Activated T-helper 1 cell treated with anti-CD3 and anti-CD28 coated beads, Interleukin-12 subunit alpha, Interleukin-12 subunit beta, Interleukin-2, Interleukin-4 antibody, amounts not matched to agents 30 ng/mL and 10 ng/mL and 1 ng/mL, durations not matched to agents 14 hours and 24 hours and 36 hours (primary cell): ENCODE measurements around the gene CHID1. TPM values are rescaled to one million over a fixed set of nuclear protein-coding genes. Genes with fewer than 3 reads are reported as not detected.

ENCODE experiments used
- DNase-seq: peaks from one replicate; pipeline ENCODE4 v3.0.0; 2021; ENCODE audit warnings: low spot score
- H3K27ac Mint-ChIP-seq: one replicate; pipeline ENCODE4 v1.8.0; 2021; ENCODE audit warnings: mild to moderate bottlenecking, mixed read lengths
- H3K27me3 Mint-ChIP-seq: one replicate; pipeline ENCODE4 v1.8.0; 2022; ENCODE audit warnings: mild to moderate bottlenecking, moderate library complexity, mixed read lengths; ENCODE audit not compliant: insufficient read depth
- H3K36me3 Mint-ChIP-seq: one replicate; pipeline ENCODE4 v1.8.0; 2021; ENCODE audit warnings: low read depth, mixed read lengths
- H3K4me1 Mint-ChIP-seq: one replicate; pipeline ENCODE4 v1.8.0; 2021; ENCODE audit warnings: low read depth, mixed read lengths
- H3K4me3 Mint-ChIP-seq: one replicate; pipeline ENCODE4 v1.8.0; 2021; ENCODE audit warnings: mild to moderate bottlenecking, moderate library complexity, mixed read lengths
- H3K9me3 Mint-ChIP-seq: one replicate; pipeline ENCODE4 v1.8.0; 2021; ENCODE audit warnings: mixed read lengths
- intact Hi-C: fragments of 100-400 bp; cut with micrococcal nuclease; formaldehyde crosslinking; loops from one replicate; pipeline ENCODE4 v1.15.1; 2024
- total RNA-seq: library from RNA; stranded (reverse); gene quantifications from 2 replicates; pipeline ENCODE4 v1.2.3, GENCODE V29; 2022

Gene CHID1
- total RNA-seq, 1 donor from 2014 or later, result 110 TPM

DNA sequence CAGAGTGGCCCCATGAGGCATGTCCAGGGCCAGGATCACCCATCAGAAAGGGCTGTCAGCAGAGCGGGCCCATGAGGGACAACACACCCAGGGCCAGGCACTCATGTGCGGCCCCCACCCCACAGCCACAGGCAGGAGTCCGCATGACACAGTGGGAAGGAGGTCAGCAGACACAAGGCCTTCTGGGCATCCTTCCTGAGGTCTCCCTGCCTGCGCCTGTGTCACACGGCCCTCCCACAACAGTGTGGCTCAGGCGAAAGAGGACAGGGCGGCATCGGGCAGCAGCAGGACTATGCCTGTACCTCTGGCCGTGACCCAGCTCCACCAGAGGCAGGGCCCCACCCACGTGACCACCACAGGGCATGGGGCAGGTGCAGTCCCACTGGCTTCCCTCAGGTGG is 27.1 kb downstream of the CHID1 start:
- Mint-ChIP-seq H3K4me1 (no peaks in the 10 kb centered on the region), H3K4me3 (no peak overlapping the region), H3K27ac (no peak overlapping the region), H3K27me3 (no peaks in the 10 kb centered on the region), H3K9me3 (no peaks in the 10 kb centered on the region), H3K36me3 (peaks cover 18% of the 10 kb centered on the region)
- DNase-seq, result no peak
- intact Hi-C loops, result no loop called here

GRCh38 chr11:882596-882995 is 28.0 kb downstream of the CHID1 start:
- Mint-ChIP-seq H3K27me3 (no peaks in the 10 kb centered on the region), H3K36me3 (peaks cover 18% of the 10 kb centered on the region), H3K4me3 (no peak overlapping the region), H3K9me3 (no peaks in the 10 kb centered on the region), H3K27ac (no peak overlapping the region), H3K4me1 (no peaks in the 10 kb centered on the region)
- DNase-seq, result no peak
- intact Hi-C loops, result no loop called here

DNA sequence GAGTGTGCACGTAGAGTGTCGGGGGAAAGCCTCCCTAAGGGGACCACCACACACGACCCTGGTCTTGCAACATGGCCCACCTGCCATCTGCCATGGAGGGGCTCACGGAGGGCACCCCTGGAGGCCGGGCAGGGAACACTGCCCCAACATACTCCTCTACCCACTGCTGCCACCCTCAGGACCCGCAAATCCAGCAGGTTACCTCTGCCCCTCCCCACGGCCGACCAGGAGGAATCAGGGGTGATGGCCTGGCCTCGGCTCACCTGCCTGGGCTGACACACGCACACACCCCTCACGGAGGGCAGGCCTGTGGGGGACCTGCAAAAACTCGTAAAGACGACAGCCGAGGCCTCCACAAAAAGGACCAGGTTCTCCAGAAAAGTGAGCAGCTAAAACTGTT is 30.2 kb downstream of the CHID1 start:
- Mint-ChIP-seq H3K27ac (no peak overlapping the region), H3K9me3 (no peaks in the 10 kb centered on the region), H3K4me1 (no peaks in the 10 kb centered on the region), H3K27me3 (no peaks in the 10 kb centered on the region), H3K4me3 (no peak overlapping the region), H3K36me3 (peaks cover 12% of the 10 kb centered on the region)
- DNase-seq, result no peak
- intact Hi-C loops, result no loop called here

GRCh38 chr11:877565-877964 is 33.0 kb downstream of the CHID1 start:
- no peaks in the 10 kb centered on the region for H3K9me3 Mint-ChIP-seq
- H3K27me3 Mint-ChIP-seq, result no peaks in the 10 kb centered on the region
- H3K4me1 Mint-ChIP-seq, result no peaks in the 10 kb centered on the region
- intact Hi-C loops, result no loop called here
- H3K27ac Mint-ChIP-seq, result no peak overlapping the region
- H3K4me3 Mint-ChIP-seq, result no peak overlapping the region
- DNase-seq, result peak; percentile 8
- H3K36me3 Mint-ChIP-seq, result peaks cover 14% of the 10 kb centered on the region

- intact Hi-C loops, result no loop called here
- H3K27ac Mint-ChIP-seq, result no peak overlapping the region
- no peaks in the 10 kb centered on the region for H3K27me3 Mint-ChIP-seq
- H3K4me1 Mint-ChIP-seq, result no peaks in the 10 kb centered on the region
- no peak overlapping the region for H3K4me3 Mint-ChIP-seq
- H3K36me3 Mint-ChIP-seq, result peaks cover 7% of the 10 kb centered on the region
- no peak for DNase-seq
- no peaks in the 10 kb centered on the region for H3K9me3 Mint-ChIP-seq
Observed at GRCh38 chr11:876545-876944, 34.1 kb downstream of the CHID1 start.

DNA sequence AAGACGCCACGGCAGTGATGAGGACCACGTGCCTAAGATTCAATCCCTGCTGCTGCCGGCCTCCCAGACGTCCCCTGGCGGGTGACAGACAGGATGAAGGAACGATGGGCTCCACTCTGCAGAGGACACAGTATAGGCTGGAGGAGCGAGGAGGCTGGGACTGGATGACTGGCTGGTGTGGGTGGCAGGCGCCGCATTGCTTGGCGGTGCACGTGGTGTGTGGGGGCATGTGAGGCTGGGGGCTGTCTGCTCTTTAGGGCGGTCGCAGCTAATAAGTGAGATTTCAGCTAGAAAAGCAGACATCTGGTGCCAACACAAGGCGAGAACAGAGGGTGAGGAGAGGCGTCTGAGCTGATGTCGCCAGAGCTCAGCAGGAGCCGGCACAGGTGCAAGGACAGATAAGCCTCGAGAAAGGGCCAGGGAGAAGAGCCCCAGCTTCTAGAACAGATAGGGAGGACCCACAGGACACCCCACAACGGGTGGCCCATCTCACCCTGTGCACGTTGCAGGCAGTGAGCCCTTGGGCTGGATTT is 34.8 kb downstream of the CHID1 start:
- H3K9me3 Mint-ChIP-seq, result no peaks in the 10 kb centered on the region
- H3K27me3 Mint-ChIP-seq, result no peaks in the 10 kb centered on the region
- intact Hi-C loops, result no loop called here
- no peak overlapping the region for H3K4me3 Mint-ChIP-seq
- H3K4me1 Mint-ChIP-seq, result no peaks in the 10 kb centered on the region
- DNase-seq, result no peak
- peaks cover 7% of the 10 kb centered on the region for H3K36me3 Mint-ChIP-seq
- no peak overlapping the region for H3K27ac Mint-ChIP-seq

GRCh38 chr11:875203-875602 is 35.4 kb downstream of the CHID1 start:
- peaks cover 4% of the 10 kb centered on the region for H3K36me3 Mint-ChIP-seq

GRCh38 chr11:873706-874105 is 36.9 kb downstream of the CHID1 start:
- Mint-ChIP-seq H3K36me3 (peaks cover 2% of the 10 kb centered on the region), H3K4me3 (no peak overlapping the region), H3K27me3 (no peaks in the 10 kb centered on the region), H3K9me3 (no peaks in the 10 kb centered on the region), H3K27ac (no peak overlapping the region), H3K4me1 (no peaks in the 10 kb centered on the region)
- intact Hi-C loops, result no loop called here
- DNase-seq, result no peak

More at GRCh38 chr11:875203-875602, 35.4 kb downstream of the CHID1 start:
- no peak overlapping the region for H3K27ac Mint-ChIP-seq
- H3K9me3 Mint-ChIP-seq, result no peaks in the 10 kb centered on the region
- H3K4me1 Mint-ChIP-seq, result no peaks in the 10 kb centered on the region
- no peak for DNase-seq
- no peaks in the 10 kb centered on the region for H3K27me3 Mint-ChIP-seq
- H3K4me3 Mint-ChIP-seq, result no peak overlapping the region
- intact Hi-C loops, result no loop called here

- H3K27ac Mint-ChIP-seq, result no peak overlapping the region
- H3K27me3 Mint-ChIP-seq, result no peaks in the 10 kb centered on the region
- H3K36me3 Mint-ChIP-seq, result peaks cover 2% of the 10 kb centered on the region
- no peaks in the 10 kb centered on the region for H3K4me1 Mint-ChIP-seq
- no peaks in the 10 kb centered on the region for H3K9me3 Mint-ChIP-seq
- DNase-seq, result no peak
- H3K4me3 Mint-ChIP-seq, result no peak overlapping the region
- intact Hi-C loops, result no loop called here
Observed at GRCh38 chr11:872799-873198, 37.8 kb downstream of the CHID1 start.

DNA sequence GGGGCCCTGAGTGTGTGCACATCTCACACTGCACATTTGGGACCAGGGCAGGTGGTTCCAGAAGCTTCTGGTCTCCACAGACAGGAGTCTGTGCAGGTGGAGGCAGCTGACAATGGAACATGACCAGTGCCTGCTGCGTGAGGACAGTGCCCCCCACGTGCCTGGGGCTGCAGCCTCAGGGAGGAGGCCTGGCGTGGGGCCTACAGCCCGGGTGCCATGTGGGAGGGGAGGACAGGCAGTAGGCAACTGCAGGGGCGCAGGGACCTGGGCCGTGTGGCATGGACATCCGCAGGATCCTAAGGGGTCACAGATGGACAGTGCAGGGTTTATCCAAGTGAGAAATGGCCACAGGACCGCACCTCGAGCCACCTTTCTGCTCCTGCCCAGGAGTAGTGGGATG is 39.1 kb downstream of the CHID1 start:
- H3K4me1 Mint-ChIP-seq, result no peaks in the 10 kb centered on the region
- H3K27ac Mint-ChIP-seq, result no peak overlapping the region
- H3K9me3 Mint-ChIP-seq, result no peaks in the 10 kb centered on the region
- no peak for DNase-seq
- intact Hi-C loops, result no loop called here
- H3K4me3 Mint-ChIP-seq, result no peak overlapping the region
- H3K36me3 Mint-ChIP-seq, result peaks cover 2% of the 10 kb centered on the region
- H3K27me3 Mint-ChIP-seq, result no peaks in the 10 kb centered on the region

DNA sequence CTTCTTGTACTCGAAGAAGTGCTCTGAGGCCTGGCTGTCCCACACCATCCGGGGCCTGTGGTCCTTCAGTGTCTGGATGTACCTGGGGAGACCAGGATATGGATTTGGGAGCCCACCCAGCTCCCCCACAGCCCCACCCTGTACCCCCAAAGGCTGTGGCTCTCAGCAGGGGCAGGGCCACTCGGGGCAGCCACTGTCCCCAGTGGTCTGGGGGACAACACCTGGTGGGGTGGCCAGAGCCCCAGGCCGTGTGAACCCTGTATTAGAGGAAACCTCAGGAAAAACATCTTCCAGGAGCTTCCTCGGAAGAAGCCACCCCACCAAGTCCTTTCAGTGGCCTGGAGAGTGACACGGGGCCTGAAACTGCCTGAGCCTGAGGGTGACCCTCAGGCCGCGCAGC is 40.2 kb downstream of the CHID1 start:
- Mint-ChIP-seq H3K4me1 (no peaks in the 10 kb centered on the region), H3K4me3 (no peak overlapping the region), H3K9me3 (no peaks in the 10 kb centered on the region), H3K27ac (no peak overlapping the region), H3K27me3 (no peaks in the 10 kb centered on the region), H3K36me3 (peaks cover 2% of the 10 kb centered on the region)
- DNase-seq, result no peak
- intact Hi-C loops, result no loop called here

DNA sequence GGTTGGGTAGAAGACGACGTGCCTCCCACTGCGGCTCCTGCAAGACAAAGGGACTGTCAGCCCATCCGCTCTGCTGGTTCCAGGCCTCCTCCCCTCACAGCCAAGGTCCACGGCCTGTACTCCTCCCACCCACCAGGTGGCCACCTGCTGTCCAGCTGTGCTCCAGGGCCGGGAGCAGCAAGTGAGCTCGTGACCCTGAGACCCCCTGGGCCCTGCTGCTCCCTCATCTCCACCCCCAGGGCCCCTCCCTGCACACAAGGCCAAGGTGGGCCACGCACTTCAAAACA is 40.5 kb downstream of the CHID1 start:
- Mint-ChIP-seq H3K4me1 (no peaks in the 10 kb centered on the region), H3K4me3 (no peak overlapping the region), H3K9me3 (no peaks in the 10 kb centered on the region), H3K36me3 (peaks cover 2% of the 10 kb centered on the region), H3K27me3 (no peaks in the 10 kb centered on the region), H3K27ac (no peak overlapping the region)
- intact Hi-C loops, result no loop called here
- no peak for DNase-seq

- DNase-seq, result no peak
- no peak overlapping the region for H3K4me3 Mint-ChIP-seq
- intact Hi-C loops, result no loop called here
Observed at GRCh38 chr11:869399-870126, 41.0 kb downstream of the CHID1 start.

GRCh38 chr11:868802-869201 is 41.8 kb downstream of the CHID1 start:
- DNase-seq, result no peak
- H3K36me3 Mint-ChIP-seq, result peaks cover 2% of the 10 kb centered on the region
- H3K9me3 Mint-ChIP-seq, result no peaks in the 10 kb centered on the region
- H3K4me3 Mint-ChIP-seq, result no peak overlapping the region
- no peak overlapping the region for H3K27ac Mint-ChIP-seq
- H3K27me3 Mint-ChIP-seq, result no peaks in the 10 kb centered on the region
- intact Hi-C loops, result no loop called here
- H3K4me1 Mint-ChIP-seq, result no peaks in the 10 kb centered on the region

More at GRCh38 chr11:869399-870126, 41.0 kb downstream of the CHID1 start:
- no peaks in the 10 kb centered on the region for H3K9me3 Mint-ChIP-seq
- H3K27ac Mint-ChIP-seq, result no peak overlapping the region
- no peaks in the 10 kb centered on the region for H3K4me1 Mint-ChIP-seq
- no peaks in the 10 kb centered on the region for H3K27me3 Mint-ChIP-seq
- H3K36me3 Mint-ChIP-seq, result peaks cover 2% of the 10 kb centered on the region
